Measurements from ENCODE around the gene IGLL1. TPM values are rescaled to one million over a fixed set of nuclear protein-coding genes. Genes with fewer than 3 reads are reported as not detected.

IGLL1 gene
- total and polyA plus RNA-seq, 2 experiments from 2014 or later: not detected

Small RNAs within 50 kb of the gene (small RNA-seq; reads per million reads assigned to genes)
- gene AP000346.3 (ENCODE audit: low replicate concordance): not detected

Other genes starting within 250 kb of the IGLL1 start
- gene DRICH1, start 52.0 kb upstream of the IGLL1 start, total RNA-seq (2014; rRNA removed; shearing (Covaris generic)): not detected in 2 replicates
- gene DRICH1, start 52.0 kb upstream of the IGLL1 start, polyA plus RNA-seq (2016; fragmentation: Nextera tagmentation; extraction: Ambion mirVana): not detected in 2 replicates
- not detected in 2 replicates for gene RGL4, start 110.7 kb upstream of the IGLL1 start, total RNA-seq (2014; rRNA removed; shearing (Covaris generic))
- 0.07 and 0.16 TPM in 2 replicates for gene RGL4, start 110.7 kb upstream of the IGLL1 start, polyA plus RNA-seq (2016; fragmentation: Nextera tagmentation; extraction: Ambion mirVana)
- 2.6 TPM in 2 replicates for gene ZNF70, start 170.8 kb upstream of the IGLL1 start, total RNA-seq (2014; rRNA removed; shearing (Covaris generic))
- 0.19 and 0.45 TPM in 2 replicates for gene ZNF70, start 170.8 kb upstream of the IGLL1 start, polyA plus RNA-seq (2016; fragmentation: Nextera tagmentation; extraction: Ambion mirVana)
- gene VPREB3, start 174.1 kb upstream of the IGLL1 start, total RNA-seq (2014; rRNA removed; shearing (Covaris generic)): not detected in 2 replicates
- gene VPREB3, start 174.1 kb upstream of the IGLL1 start, polyA plus RNA-seq (2016; fragmentation: Nextera tagmentation; extraction: Ambion mirVana): 1.1 and 2.1 TPM in 2 replicates
- 3.6 and 5.7 TPM in 2 replicates for gene C22orf15, start 182.7 kb upstream of the IGLL1 start, total RNA-seq (2014; rRNA removed; shearing (Covaris generic))
- gene C22orf15, start 182.7 kb upstream of the IGLL1 start, polyA plus RNA-seq (2016; fragmentation: Nextera tagmentation; extraction: Ambion mirVana): 9.3 and 10.1 TPM in 2 replicates
- gene CHCHD10, start 187.7 kb upstream of the IGLL1 start, total RNA-seq (2014; rRNA removed; shearing (Covaris generic)): 1.2 and 11.4 TPM in 2 replicates
- gene CHCHD10, start 187.7 kb upstream of the IGLL1 start, polyA plus RNA-seq (2016; fragmentation: Nextera tagmentation; extraction: Ambion mirVana): 101 and 113 TPM in 2 replicates
- gene MMP11, start 192.6 kb upstream of the IGLL1 start, total RNA-seq (2014; rRNA removed; shearing (Covaris generic)): 12.1 and 17.4 TPM in 2 replicates
- 4.9 and 5.3 TPM in 2 replicates for gene MMP11, start 192.6 kb upstream of the IGLL1 start, polyA plus RNA-seq (2016; fragmentation: Nextera tagmentation; extraction: Ambion mirVana)
- 115 and 132 TPM in 2 replicates for gene SMARCB1, start 206.7 kb upstream of the IGLL1 start, total RNA-seq (2014; rRNA removed; shearing (Covaris generic))
- 113 and 114 TPM in 2 replicates for gene SMARCB1, start 206.7 kb upstream of the IGLL1 start, polyA plus RNA-seq (2016; fragmentation: Nextera tagmentation; extraction: Ambion mirVana)

All from GM23338 (cell line).